ENCODE results near the gene YWHAE.

DNA sequence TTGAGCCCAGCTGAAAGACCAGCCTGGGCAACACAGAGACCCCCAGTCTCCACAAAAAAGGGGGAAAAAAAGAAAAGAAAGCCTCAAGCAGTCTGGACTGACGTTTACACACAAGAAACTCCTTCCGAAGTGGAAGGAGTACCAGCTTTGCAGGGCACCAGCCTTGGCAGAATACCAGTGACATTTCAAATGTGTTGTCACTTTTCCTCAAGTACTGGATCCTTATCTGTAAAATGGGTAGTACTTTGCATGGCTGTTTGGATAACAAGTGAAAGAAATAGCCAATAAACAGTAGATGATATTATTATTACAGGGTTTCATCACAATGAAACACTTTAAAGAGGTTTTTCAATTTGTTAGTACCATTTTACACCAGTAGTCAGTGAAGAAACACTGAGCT is 14.2 kb downstream of the YWHAE start:
- TF ChIP-seq CTCF (IDR thresholded peaks at IDR 0.05): no peak
- TF ChIP-seq EP300 (IDR thresholded peaks at IDR 0.05): no peak
- TF ChIP-seq POLR2A (IDR thresholded peaks at IDR 0.05): no peak
